Measurements from ENCODE around the gene MAPK10. TPM values are rescaled to one million over a fixed set of nuclear protein-coding genes. Genes with fewer than 3 reads are reported as not detected.

MAPK10 gene
- total RNA-seq, 1 experiment from 2014 or later: 5.2 TPM

DNA sequence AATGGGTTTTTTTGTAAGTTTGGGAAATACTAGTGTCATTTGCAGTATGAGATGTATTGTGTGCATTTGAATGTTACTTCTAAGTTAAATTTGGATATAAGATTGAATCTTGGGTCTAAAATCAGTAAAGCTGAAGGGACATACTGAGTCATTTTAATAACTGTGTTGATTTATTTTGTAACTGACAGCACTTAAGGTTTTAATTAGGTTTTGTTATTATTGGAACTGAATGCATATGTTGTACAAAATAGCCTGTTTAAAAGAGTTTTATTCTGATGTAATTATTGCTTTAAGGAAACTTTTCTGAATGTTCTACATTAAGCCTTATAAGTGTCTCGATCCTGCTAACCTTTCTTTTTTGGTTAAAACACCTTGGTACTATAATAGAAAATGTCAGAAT is 396.6 kb downstream of the MAPK10 start:
- no peak overlapping the region for H3K4me3 Mint-ChIP-seq
- peaks cover 9% of the 10 kb centered on the region for H3K9me3 Mint-ChIP-seq
- no peak overlapping the region for H3K27ac Mint-ChIP-seq
- DNase-seq (ENCODE audit: low spot score) (no peak), ATAC-seq (no peak)
- POLR2A ChIA-PET: no interaction called here
- H3K4me1 Mint-ChIP-seq: peaks cover 3% of the 10 kb centered on the region; the same call in 1 of the 2 replicates
- TF ChIP-seq MXD4 (CRISPR knock-in tag; IDR thresholded peaks at IDR 0.05; ENCODE audit: borderline replicate concordance) (no peak), ZNF425 (CRISPR knock-in tag; conservative IDR thresholded peaks at IDR 0.05) (no peak), NR1H2 (CRISPR knock-in tag; IDR thresholded peaks at IDR 0.05) (no peak), FOXP1 (CRISPR knock-in tag; IDR thresholded peaks at IDR 0.05; ENCODE audit: borderline replicate concordance) (no peak), KAT7 (CRISPR knock-in tag; IDR thresholded peaks at IDR 0.05; ENCODE audit: borderline replicate concordance) (no peak), ZNF396 (CRISPR knock-in tag; IDR thresholded peaks at IDR 0.05; ENCODE audit: borderline replicate concordance) (no peak), ERG (CRISPR knock-in tag; IDR thresholded peaks at IDR 0.05) (no peak), SP1 (CRISPR knock-in tag; conservative IDR thresholded peaks at IDR 0.05) (no peak), ETV6 (CRISPR knock-in tag; IDR thresholded peaks at IDR 0.05) (no peak), RELA (CRISPR knock-in tag; IDR thresholded peaks at IDR 0.05; ENCODE audit: borderline replicate concordance) (no peak), EMX1 (CRISPR knock-in tag; IDR thresholded peaks at IDR 0.05) (no peak), ZSCAN18 (CRISPR knock-in tag; IDR thresholded peaks at IDR 0.05) (no peak), CDX4 (CRISPR knock-in tag; IDR thresholded peaks at IDR 0.05; ENCODE audit: borderline replicate concordance) (no peak), MYBL2 (CRISPR knock-in tag; IDR thresholded peaks at IDR 0.05) (no peak), STAT6 (CRISPR knock-in tag; conservative IDR thresholded peaks at IDR 0.05; ENCODE audit: low read depth) (no peak), RORB (CRISPR knock-in tag; IDR thresholded peaks at IDR 0.05) (no peak), E2F1 (CRISPR knock-in tag; IDR thresholded peaks at IDR 0.05) (no peak), NFATC4 (CRISPR knock-in tag; IDR thresholded peaks at IDR 0.05) (no peak)
- TF ChIP-seq, protein P1, sequence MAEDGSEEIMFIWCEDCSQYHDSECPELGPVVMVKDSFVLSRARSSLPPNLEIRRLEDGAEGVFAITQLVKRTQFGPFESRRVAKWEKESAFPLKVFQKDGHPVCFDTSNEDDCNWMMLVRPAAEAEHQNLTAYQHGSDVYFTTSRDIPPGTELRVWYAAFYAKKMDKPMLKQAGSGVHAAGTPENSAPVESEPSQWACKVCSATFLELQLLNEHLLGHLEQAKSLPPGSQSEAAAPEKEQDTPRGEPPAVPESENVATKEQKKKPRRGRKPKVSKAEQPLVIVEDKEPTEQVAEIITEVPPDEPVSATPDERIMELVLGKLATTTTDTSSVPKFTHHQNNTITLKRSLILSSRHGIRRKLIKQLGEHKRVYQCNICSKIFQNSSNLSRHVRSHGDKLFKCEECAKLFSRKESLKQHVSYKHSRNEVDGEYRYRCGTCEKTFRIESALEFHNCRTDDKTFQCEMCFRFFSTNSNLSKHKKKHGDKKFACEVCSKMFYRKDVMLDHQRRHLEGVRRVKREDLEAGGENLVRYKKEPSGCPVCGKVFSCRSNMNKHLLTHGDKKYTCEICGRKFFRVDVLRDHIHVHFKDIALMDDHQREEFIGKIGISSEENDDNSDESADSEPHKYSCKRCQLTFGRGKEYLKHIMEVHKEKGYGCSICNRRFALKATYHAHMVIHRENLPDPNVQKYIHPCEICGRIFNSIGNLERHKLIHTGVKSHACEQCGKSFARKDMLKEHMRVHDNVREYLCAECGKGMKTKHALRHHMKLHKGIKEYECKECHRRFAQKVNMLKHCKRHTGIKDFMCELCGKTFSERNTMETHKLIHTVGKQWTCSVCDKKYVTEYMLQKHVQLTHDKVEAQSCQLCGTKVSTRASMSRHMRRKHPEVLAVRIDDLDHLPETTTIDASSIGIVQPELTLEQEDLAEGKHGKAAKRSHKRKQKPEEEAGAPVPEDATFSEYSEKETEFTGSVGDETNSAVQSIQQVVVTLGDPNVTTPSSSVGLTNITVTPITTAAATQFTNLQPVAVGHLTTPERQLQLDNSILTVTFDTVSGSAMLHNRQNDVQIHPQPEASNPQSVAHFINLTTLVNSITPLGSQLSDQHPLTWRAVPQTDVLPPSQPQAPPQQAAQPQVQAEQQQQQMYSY (CRISPR knock-in tag; IDR thresholded peaks at IDR 0.05): no peak
- no peaks in the 10 kb centered on the region for H3K27me3 Mint-ChIP-seq (ENCODE audit: low read depth)
- CTCF ChIA-PET: interaction anchor here (6.2 kb wide), 1 partner anchor 166 kb away, joined by 54 read pairs; no protein-coding TSS in a partner anchor
- H3K36me3 Mint-ChIP-seq: peaks cover 7% of the 10 kb centered on the region

Data from WTC11 (cell line).